HG03066 (cell line): ENCODE results near the gene ADGRG1.

Experiments used
- ATAC-seq: cut with Tn5 transposase; IDR thresholded peaks from one replicate; pipeline ENCODE4 v1.9.1; 2021; ENCODE audit warnings: low read depth; ENCODE audit not compliant: unreplicated experiment

The ADGRG1 gene

GRCh38 chr16:57633383-57634064, 5.1 kb downstream of the ADGRG1 start:
- ATAC-seq = no peak

- no peak for ATAC-seq
Measured at GRCh38 chr16:57634171-57634570, 5.7 kb downstream of the ADGRG1 start.

GRCh38 chr16:57635266-57636097, 7.1 kb downstream of the ADGRG1 start:
- no peak for ATAC-seq

GRCh38 chr16:57636184-57636583, 7.8 kb downstream of the ADGRG1 start:
- no peak for ATAC-seq

- ATAC-seq = no peak
Measured at GRCh38 chr16:57637020-57637419, 8.6 kb downstream of the ADGRG1 start.

GRCh38 chr16:57637424-57637823, 9.0 kb downstream of the ADGRG1 start:
- ATAC-seq = no peak

- ATAC-seq = no peak
Measured at GRCh38 chr16:57637965-57638364, 9.5 kb downstream of the ADGRG1 start.

GRCh38 chr16:57638381-57638780, 10.0 kb downstream of the ADGRG1 start:
- ATAC-seq = no peak

GRCh38 chr16:57639172-57639887, 10.9 kb downstream of the ADGRG1 start:
- ATAC-seq = no peak

GRCh38 chr16:57640185-57640584, 11.8 kb downstream of the ADGRG1 start:
- no peak for ATAC-seq

- no peak for ATAC-seq
Measured at GRCh38 chr16:57640612-57641011, 12.2 kb downstream of the ADGRG1 start.

- ATAC-seq = no peak
Measured at GRCh38 chr16:57642160-57643135, 14.0 kb downstream of the ADGRG1 start.

- no peak for ATAC-seq
Measured at GRCh38 chr16:57643147-57643874, 14.9 kb downstream of the ADGRG1 start.

- no peak for ATAC-seq
Measured at GRCh38 chr16:57643910-57644309, 15.5 kb downstream of the ADGRG1 start.

GRCh38 chr16:57644383-57645014, 16.1 kb downstream of the ADGRG1 start:
- no peak for ATAC-seq

GRCh38 chr16:57645169-57645568, 16.7 kb downstream of the ADGRG1 start:
- ATAC-seq = no peak

GRCh38 chr16:57645691-57646387, 17.4 kb downstream of the ADGRG1 start:
- no peak for ATAC-seq

GRCh38 chr16:57646388-57647039, 18.1 kb downstream of the ADGRG1 start:
- ATAC-seq = no peak
